ENCODE measurements around the gene WIZ. TPM values are rescaled to one million over a fixed set of nuclear protein-coding genes. Genes with fewer than 3 reads are reported as not detected.

WIZ gene
- total and polyA plus RNA-seq, 9 of the 15 experiments (the other 6 are each of a cell fraction or from before 2014, with no cell fraction given), result 0.06 to 37.5 (median 4.8) TPM

GRCh38 chr19:15403151-15403531 lies 46.6 kb downstream of the WIZ start:
- DNase-seq (ENCODE audit: extremely low read depth in 1 of 4, low spot score in 3 of 4) (no peak), FAIRE-seq (no peak), ATAC-seq (no peak)
- peaks cover 91% of the 10 kb centered on the region for H3K36me3 ChIP-seq (ENCODE audit: control insufficient read depth, insufficient read depth, low read length)
- H4K20me1 ChIP-seq (replicated peaks; ENCODE audit: control insufficient read depth, insufficient read depth, low read length), result peaks cover 20% of the 10 kb centered on the region
- POLR2A ChIA-PET, result no interaction called here
- no peak overlapping the region for H2AFZ ChIP-seq (ENCODE audit: low read depth, low read length)
- no peak overlapping the region for H3K4me3 ChIP-seq
- intact Hi-C loops (cut with micrococcal nuclease), result no loop called here
- no TSS peak for BruUV-seq (replicated peaks)
- H3K27me3 ChIP-seq (ENCODE audit: control insufficient read depth in 2 of 2, insufficient read depth in 2 of 2, low read length in 2 of 2), result no peaks in the 10 kb centered on the region
- H3K9me3 ChIP-seq (replicated peaks; ENCODE audit: control insufficient read depth, insufficient read depth, low read depth, low read length), result no peaks in the 10 kb centered on the region
- in situ Hi-C loops (cut with MboI), result no loop called here
- H3K27ac ChIP-seq (ENCODE audit: extremely low read depth, low read depth, low read length), result no peak overlapping the region
- no peak for TF ChIP-seq SPI1 (IDR thresholded peaks at IDR 0.05; ENCODE audit: borderline replicate concordance, low read depth, low read length)
- TF ChIP-seq RBFOX2 (IDR thresholded peaks at IDR 0.05; ENCODE audit: low read depth, low read length), result 0 out of 2 replicates have a peak, but pooled peaks have one; percentile 13
- H3K9me1 ChIP-seq (ENCODE audit: control insufficient read depth, insufficient read depth, low read length), result peaks cover 5% of the 10 kb centered on the region
- no peak overlapping the region for H3K4me2 ChIP-seq (ENCODE audit: insufficient read depth, low read length)
- peaks cover 68% of the 10 kb centered on the region for H3K79me2 ChIP-seq (ENCODE audit: control insufficient read depth, insufficient read depth, low read length)
- CTCF ChIA-PET (ENCODE audit: low intra/inter-chr PET ratio), result no interaction called here
- peaks cover 2 to 16% of the 10 kb centered on the region in 2 experiments; a peak in 4 of 5 replicates for H3K4me1 ChIP-seq (replicated peaks in 1 of 2; ENCODE audit: control insufficient read depth in 2 of 2, insufficient read depth in 2 of 2, low read length in 2 of 2)
- H3K9ac ChIP-seq (ENCODE audit: insufficient read depth in 1 of 2, low read depth in 2 of 2, low read length in 2 of 2), result peak overlapping the region in 1 of 2 experiments; percentile 41; a peak in 1 of 4 replicates
- 95% methylated on average over 8 of the region's 10 CpGs for WGBS (ENCODE audit: insufficient coverage, low coverage, missing lambda C conversion rate)

GRCh38 chr19:15402411-15403150 lies 47.2 kb downstream of the WIZ start:
- no peak for FAIRE-seq

More at GRCh38 chr19:15402411-15403150, 47.2 kb downstream of the WIZ start:
- peaks cover 5% of the 10 kb centered on the region for H3K9me1 ChIP-seq (ENCODE audit: control insufficient read depth, insufficient read depth, low read length)
- no TSS peak for BruUV-seq (replicated peaks)
- peaks cover 2 to 16% of the 10 kb centered on the region in 2 experiments; a peak in 4 of 5 replicates for H3K4me1 ChIP-seq (replicated peaks in 1 of 2; ENCODE audit: control insufficient read depth in 2 of 2, insufficient read depth in 2 of 2, low read length in 2 of 2)
- intact Hi-C loops (cut with micrococcal nuclease), result no loop called here
- peaks cover 63% of the 10 kb centered on the region for H3K79me2 ChIP-seq (ENCODE audit: control insufficient read depth, insufficient read depth, low read length)
- no peak overlapping the region for H3K4me2 ChIP-seq (ENCODE audit: insufficient read depth, low read length)
- POLR2A ChIA-PET, result interaction anchor here (0.9 to 1.9 kb wide), 4 partner anchors 11 to 24 kb away, joined by 3 to 7 read pairs (median 4); partner anchors contain the start of gene AKAP8L
- no peak overlapping the region for H3K27ac ChIP-seq (ENCODE audit: extremely low read depth, low read depth, low read length)
- no peak for TF ChIP-seq ETV1 (tag; conservative IDR thresholded peaks at IDR 0.05; ENCODE audit: low read depth)
- TF ChIP-seq KAT2B (IDR thresholded peaks at IDR 0.05; ENCODE audit: low read depth, low read length), result no peak
- peak; percentile 45; the same call in 1 of the 2 replicates for TF ChIP-seq RBFOX2 (IDR thresholded peaks at IDR 0.05; ENCODE audit: low read depth, low read length)
- no peaks in the 10 kb centered on the region for H3K27me3 ChIP-seq (ENCODE audit: control insufficient read depth in 2 of 2, insufficient read depth in 2 of 2, low read length in 2 of 2)
- peaks cover 91% of the 10 kb centered on the region for H3K36me3 ChIP-seq (ENCODE audit: control insufficient read depth, insufficient read depth, low read length)
- CTCF ChIA-PET (ENCODE audit: low intra/inter-chr PET ratio), result no interaction called here
- no peak overlapping the region for H2AFZ ChIP-seq (ENCODE audit: low read depth, low read length)
- in situ Hi-C loops (cut with MboI), result no loop called here
- no peak for DNase-seq (ENCODE audit: extremely low read depth in 1 of 4, low spot score in 3 of 4)
- H3K9me3 ChIP-seq (replicated peaks; ENCODE audit: control insufficient read depth, insufficient read depth, low read depth, low read length), result no peaks in the 10 kb centered on the region
- ATAC-seq, result no peak
- H3K4me3 ChIP-seq, result no peak overlapping the region
- peaks cover 20% of the 10 kb centered on the region for H4K20me1 ChIP-seq (replicated peaks; ENCODE audit: control insufficient read depth, insufficient read depth, low read length)
- WGBS (ENCODE audit: insufficient coverage, low coverage, missing lambda C conversion rate), result 96% methylated on average over 14 of the region's 15 CpGs
- peak overlapping the region in 1 of 2 experiments; percentile 41; a peak in 1 of 4 replicates for H3K9ac ChIP-seq (ENCODE audit: insufficient read depth in 1 of 2, low read depth in 2 of 2, low read length in 2 of 2)

Data from K562 (cell line).